NCI-H460 (cell line): ENCODE data around the gene RLF. TPM values are rescaled to one million over a fixed set of nuclear protein-coding genes. Genes with fewer than 3 reads are reported as not detected.
A peak's percentile ranks its signal among the peaks of the same experiment; 100 is the strongest.

Source experiments
- DNase-seq: peaks from one replicate; pipeline ENCODE4 v3.0.0-alpha.2; 2016; ENCODE audit warnings: low read depth; ENCODE audit errors: extremely low read depth
- total RNA-seq: library from RNA; depleted of rRNA; stranded (reverse); fragments of >200 nt; shearing (Covaris generic); gene quantifications from 2 replicates; pipeline ENCODE4 v1.2.3, GENCODE V29; 2014

RLF gene
- total RNA-seq, 1 experiment from 2014 or later, result 11.7 TPM

- no peak for DNase-seq
Measured at GRCh38 chr1:40224040-40224439, 62.9 kb downstream of the RLF start.

DNA sequence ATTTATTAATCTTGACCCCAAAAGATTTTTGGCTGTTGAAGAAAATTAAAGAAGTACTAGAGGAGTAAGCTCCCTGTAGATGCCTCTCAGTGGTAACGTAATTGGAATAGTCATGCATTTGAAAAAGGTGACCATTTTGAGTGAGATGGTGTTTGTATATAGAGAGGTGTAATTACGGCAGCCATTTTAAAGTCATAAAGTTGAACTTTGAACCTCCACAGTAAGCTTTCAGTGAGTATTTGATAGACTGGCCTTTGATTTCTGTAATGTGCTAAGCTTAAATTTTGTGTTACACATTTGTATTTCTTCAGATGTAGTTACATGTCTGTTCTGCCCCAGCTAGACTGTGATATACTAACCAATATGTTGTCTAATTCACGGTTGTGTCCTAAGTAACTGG lies 65.0 kb downstream of the RLF start:
- DNase-seq, result no peak

- DNase-seq, result no peak
Measured at GRCh38 chr1:40232444-40232843, 71.3 kb downstream of the RLF start.

DNA sequence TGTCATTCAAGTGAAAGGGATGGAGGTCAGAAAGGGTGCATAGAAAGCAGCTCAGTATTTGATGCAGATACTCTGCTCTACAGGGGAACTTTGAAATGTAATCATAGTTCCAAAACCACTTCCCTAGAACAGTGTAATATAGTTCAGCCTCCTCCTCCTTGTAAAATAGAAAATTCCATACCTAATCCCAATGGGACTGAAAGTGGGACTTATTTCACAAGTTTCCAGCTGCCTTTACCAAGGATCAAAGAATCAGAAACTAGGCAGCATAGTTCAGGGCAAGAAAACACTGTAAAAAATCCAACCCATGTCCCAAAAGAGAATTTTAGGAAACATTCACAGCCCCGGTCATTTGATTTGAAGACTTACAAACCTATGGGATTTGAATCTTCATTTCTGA lies 78.4 kb downstream of the RLF start:
- DNase-seq, result no peak

DNA sequence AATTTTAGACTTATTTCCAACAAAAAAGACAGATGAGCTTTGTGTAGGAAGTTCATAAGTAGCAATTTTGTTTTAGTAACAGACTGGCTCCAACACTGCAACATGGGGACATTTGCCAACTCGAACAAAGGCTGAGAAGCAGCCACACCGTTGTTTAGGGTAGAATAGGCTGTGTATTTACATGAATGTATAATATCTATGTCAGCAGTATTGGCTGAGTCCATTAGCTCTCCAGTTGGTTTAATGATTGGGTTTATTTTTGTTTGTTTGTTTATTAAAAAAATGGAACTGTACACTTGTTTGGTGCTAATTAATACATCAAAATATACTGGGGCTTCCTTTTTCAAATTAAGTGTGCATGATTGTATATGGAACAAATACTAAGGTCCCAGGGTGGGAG lies 79.2 kb downstream of the RLF start:
- no peak for DNase-seq

DNA sequence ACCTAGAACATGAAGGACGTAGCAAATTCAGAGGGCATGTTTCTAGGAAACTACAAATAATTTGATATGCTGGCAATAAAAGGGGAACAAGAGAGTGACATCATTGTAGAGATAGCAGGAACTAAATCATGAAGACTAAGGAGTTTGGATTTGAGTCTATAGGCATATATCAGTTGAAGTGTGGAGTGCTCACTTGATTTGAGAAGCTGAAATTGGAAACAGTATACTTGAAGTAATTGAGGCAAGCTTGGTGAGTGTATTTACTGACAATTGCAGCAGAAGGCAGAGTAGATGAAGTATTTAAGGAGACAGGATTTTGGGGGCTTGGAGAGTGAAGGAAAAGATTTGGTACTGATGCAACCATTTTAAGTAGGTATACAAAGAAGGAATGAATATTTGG lies 80.2 kb downstream of the RLF start:
- DNase-seq, result no peak

- DNase-seq, result no peak
Measured at GRCh38 chr1:40243351-40243750, 82.2 kb downstream of the RLF start.

DNA sequence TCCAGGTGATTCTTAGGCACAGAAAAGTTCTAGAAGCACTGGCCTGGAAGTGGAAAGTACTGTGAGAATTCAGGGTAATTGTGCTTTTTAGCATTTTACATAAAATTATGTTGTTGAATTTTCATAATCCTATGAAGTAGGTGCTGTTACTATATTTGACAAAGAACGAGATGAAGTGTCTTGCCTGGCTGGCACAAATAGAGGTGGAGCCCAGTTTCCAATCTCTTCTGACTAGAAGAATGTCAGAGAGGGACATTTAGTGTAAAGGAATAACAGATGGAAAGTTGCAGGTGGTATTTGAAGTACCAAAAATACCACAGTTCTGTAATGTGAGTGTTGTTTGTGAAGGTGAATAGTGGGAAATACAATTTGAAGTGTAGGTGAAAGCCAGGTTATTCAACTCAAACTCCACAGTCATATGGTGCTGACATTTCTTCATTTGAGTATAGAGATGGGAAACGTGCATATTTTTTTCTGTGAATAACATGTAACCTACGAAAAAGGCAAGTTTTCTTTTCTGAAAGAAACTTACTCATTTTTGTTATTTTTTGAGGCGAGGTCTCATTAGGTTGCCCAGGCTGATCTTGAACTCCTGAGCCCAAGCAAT lies 83.1 kb downstream of the RLF start:
- no peak for DNase-seq

DNA sequence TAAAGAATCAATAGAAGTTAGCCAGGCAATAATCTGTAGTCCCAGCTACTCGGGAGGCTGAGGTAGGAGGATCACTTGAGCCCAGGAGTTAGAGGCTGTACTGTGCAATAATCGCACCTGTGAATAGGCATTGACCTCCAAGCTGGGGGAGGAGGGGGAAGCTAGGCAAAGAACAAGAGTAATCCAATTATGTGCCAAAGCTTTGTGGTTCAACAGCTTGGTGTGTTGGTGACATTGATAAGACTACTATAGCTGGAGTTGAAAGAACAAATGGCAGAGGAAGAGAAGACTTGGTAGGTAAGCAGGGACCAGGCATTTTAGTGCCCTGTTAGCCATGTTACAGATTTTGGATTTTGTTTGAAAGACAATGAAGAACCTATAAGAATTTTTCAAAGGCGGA lies 84.5 kb downstream of the RLF start:
- DNase-seq, result no peak

- no peak for DNase-seq
Measured at GRCh38 chr1:40247655-40248054, 86.5 kb downstream of the RLF start, which contains the start of gene TMCO2. Gene TMCO2, plus strand, starts transcription at chr1:40247937. Its CDS starts 57 bp downstream, at chr1:40247994.

DNA sequence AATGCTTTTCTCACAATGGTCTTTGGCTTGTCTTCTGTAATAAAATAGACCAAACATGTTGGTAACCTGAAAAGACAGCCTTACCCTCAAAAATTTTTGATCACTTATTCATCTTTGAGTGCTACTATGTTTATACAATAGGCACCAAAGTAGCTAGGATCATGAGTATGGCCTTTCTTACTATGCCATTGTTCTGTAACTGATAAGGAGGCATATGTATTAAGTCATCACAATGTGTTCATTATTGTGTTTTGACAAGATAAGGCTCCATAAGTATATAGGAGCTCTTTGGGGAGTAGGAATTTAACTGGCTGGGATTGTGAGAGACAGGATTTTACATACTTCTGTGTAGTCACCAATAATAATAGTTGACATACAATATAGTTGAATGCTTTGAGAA lies 87.2 kb downstream of the RLF start:
- DNase-seq, result no peak

DNA sequence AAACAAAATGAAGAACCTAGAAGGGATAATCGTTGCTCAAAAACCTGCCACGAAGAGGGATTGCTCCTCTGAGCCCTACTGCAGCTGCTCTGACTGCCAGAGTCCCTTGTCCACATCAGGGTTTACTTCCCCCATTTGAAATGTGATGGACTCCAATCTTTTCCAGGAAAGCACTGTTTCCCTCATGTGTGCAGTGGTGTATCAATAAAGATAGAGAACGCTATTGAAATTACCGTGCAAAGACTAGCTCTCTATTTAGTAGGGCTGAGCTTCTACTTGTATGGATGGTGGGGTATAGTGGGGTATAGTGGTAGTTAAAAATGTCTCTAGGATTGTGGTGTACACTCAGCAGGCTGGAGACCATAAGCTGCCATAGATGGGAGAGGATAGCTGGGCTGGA lies 90.3 kb downstream of the RLF start:
- no peak for DNase-seq

GRCh38 chr1:40252601-40253000 lies 91.4 kb downstream of the RLF start:
- DNase-seq, result no peak

DNA sequence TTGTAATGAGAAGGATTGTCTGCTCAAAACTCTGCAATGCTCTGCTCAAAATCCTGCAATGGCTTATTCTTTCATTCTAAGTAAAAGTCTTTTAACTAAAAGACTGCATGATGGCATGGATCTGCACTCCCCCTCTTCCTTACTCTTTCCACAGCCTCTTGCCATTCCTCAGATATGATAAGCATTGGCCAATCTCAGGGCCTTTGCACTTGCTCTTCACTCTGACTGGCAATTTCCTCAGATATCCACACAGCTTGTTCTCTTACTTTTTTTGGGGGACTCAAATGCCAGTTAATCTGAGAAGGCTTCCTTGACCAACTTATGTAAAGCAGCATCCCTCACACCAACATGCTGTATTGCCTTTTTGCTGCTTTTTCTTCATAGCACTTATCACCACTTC lies 94.0 kb downstream of the RLF start:
- DNase-seq, result no peak

GRCh38 chr1:40256401-40257084 lies 95.4 kb downstream of the RLF start:
- DNase-seq, result no peak

- DNase-seq, result no peak
Measured at GRCh38 chr1:40257313-40257687, 96.1 kb downstream of the RLF start.

GRCh38 chr1:40257688-40258444 lies 96.7 kb downstream of the RLF start, which contains the start of gene ZMPSTE24:
Gene ZMPSTE24, plus strand, starts transcription at chr1:40258236. Its CDS starts 36 bp downstream, at chr1:40258272.
- DNase-seq, result peak; percentile 93

GRCh38 chr1:40258445-40258769 lies 97.2 kb downstream of the RLF start:
- no peak for DNase-seq

DNA sequence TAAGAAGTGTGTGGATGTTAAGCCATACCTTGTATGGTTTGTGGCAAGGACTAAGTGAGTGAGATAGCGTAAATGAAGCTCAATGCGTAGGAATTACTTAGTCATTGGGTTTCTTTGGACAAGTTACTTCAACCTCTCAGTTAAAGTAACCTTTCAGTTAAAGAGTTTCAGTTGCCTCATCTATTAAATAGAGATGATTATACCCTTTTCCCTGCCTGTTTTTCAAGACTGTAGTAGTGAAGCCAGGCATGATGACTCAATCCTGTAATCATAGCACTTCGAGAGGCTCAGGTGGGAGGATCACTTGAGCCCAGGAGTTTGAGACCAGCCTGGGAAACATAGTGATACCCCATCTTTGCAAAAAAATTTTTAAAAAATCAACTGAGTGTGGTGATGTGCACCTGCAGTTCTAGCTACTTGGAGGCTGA lies 103.2 kb downstream of the RLF start:
- DNase-seq, result no peak

GRCh38 chr1:40265298-40265697 lies 104.1 kb downstream of the RLF start:
- DNase-seq, result no peak

- no peak for DNase-seq
Measured at GRCh38 chr1:40265919-40266318, 104.7 kb downstream of the RLF start.
